Measurements from ENCODE around the gene MBNL2. TPM values are rescaled to one million over a fixed set of nuclear protein-coding genes. Genes with fewer than 3 reads are reported as not detected.

MBNL2 gene
- total and polyA plus RNA-seq, 2 of the 13 experiments (the other 11 are each of a cell fraction or from before 2014, with no cell fraction given), result 30.8 to 59.0 TPM

- TF ChIP-seq NFATC3 (CRISPR knock-in tag; IDR thresholded peaks at IDR 0.05) (no peak), SNAI1 (CRISPR knock-in tag; IDR thresholded peaks at IDR 0.05; ENCODE audit: borderline replicate concordance) (no peak), KLF11 (CRISPR knock-in tag; IDR thresholded peaks at IDR 0.05) (no peak), SOX6 (IDR thresholded peaks at IDR 0.05) (no peak), SOX6 (CRISPR knock-in tag; IDR thresholded peaks at IDR 0.05) (peak; percentile 62; the same call in 1 of the 2 replicates), TRAFD1 (CRISPR knock-in tag; IDR thresholded peaks at IDR 0.05; ENCODE audit: borderline replicate concordance) (no peak), AGO2 (optimal IDR thresholded peaks at IDR 0.05; ENCODE audit: low read depth, low read length) (no peak), ZNF546 (CRISPR knock-in tag; conservative IDR thresholded peaks at IDR 0.05) (no peak), STAT6 (CRISPR knock-in tag; IDR thresholded peaks at IDR 0.05; ENCODE audit: borderline replicate concordance) (no peak), KLF15 (CRISPR knock-in tag; IDR thresholded peaks at IDR 0.05; ENCODE audit: borderline replicate concordance) (no peak), NONO (IDR thresholded peaks at IDR 0.05) (no peak), NONO (CRISPR knock-in tag; conservative IDR thresholded peaks at IDR 0.05) (no peak), ZNF878 (CRISPR knock-in tag; IDR thresholded peaks at IDR 0.05) (peak; percentile 21; the same call in 1 of the 2 replicates), TARDBP (CRISPR knock-in tag; IDR thresholded peaks at IDR 0.05) (peak; percentile 50; the same call in 1 of the 2 replicates), ZNF770 (CRISPR knock-in tag; IDR thresholded peaks at IDR 0.05) (no peak), MAF1 (CRISPR knock-in tag; IDR thresholded peaks at IDR 0.05; ENCODE audit: borderline replicate concordance) (no peak), ZNF549 (CRISPR knock-in tag; IDR thresholded peaks at IDR 0.05) (no peak), BHLHE40 (IDR thresholded peaks at IDR 0.05; ENCODE audit: low read length) (no peak), SAFB2 (CRISPR knock-in tag; IDR thresholded peaks at IDR 0.05; ENCODE audit: borderline replicate concordance, low read depth) (no peak), TOE1 (CRISPR knock-in tag; IDR thresholded peaks at IDR 0.05) (no peak), ZNF431 (CRISPR knock-in tag; IDR thresholded peaks at IDR 0.05; ENCODE audit: borderline replicate concordance, low read depth) (no peak)
Measured at GRCh38 chr13:97274829-97275649, 52.9 kb downstream of the MBNL2 start (continued).
